H1 (cell line): ENCODE measurements around the gene IL18BP.

Experiments used
- CBX5 ChIP-seq: fragments of 300-800, 300-1000 bp; sonication (generic); IDR thresholded peaks from 2 replicates; pipeline ENCODE4 v1.7.1; 2016; ENCODE audit warnings: antibody characterized with exemption, low read length, low read depth
- CTCF ChIP-seq, 3 experiments: IDR thresholded peaks; 1 replicate in 2 of 3; 2 replicates in 1 of 3; pipeline versions ENCODE4 v1.5.1 to v1.6.1; 2011; ENCODE audit warnings: low read length in 3 of 3, mild to moderate bottlenecking in 3 of 3, inconsistent platforms in 2 of 3, low read depth in 1 of 3, moderate library complexity in 1 of 3; ENCODE audit not compliant: insufficient read depth in 1 of 3; ENCODE audit errors: control extremely low read depth in 1 of 3
- EGR1 ChIP-seq: IDR thresholded peaks from 2 replicates; pipeline ENCODE4 v1.6.1; 2011; ENCODE audit warnings: low read depth, low read length, borderline replicate concordance
- NRF1 ChIP-seq: IDR thresholded peaks from 2 replicates; pipeline ENCODE4 v1.6.1; 2011; ENCODE audit warnings: mild to moderate bottlenecking, low read depth, low read length, improper control_type of control experiment
- POLR2AphosphoS5 ChIP-seq: IDR thresholded peaks from 2 replicates; pipeline ENCODE4 v1.6.1; 2011; ENCODE audit warnings: low read depth, low read length
- SUZ12 ChIP-seq: fragments of 200-600 bp; sonication (generic); IDR thresholded peaks from 2 replicates; pipeline ENCODE4 v1.6.1; 2012; ENCODE audit warnings: mild to moderate bottlenecking, inconsistent platforms, low read length, moderate library complexity, mixed read lengths
- ZNF274 ChIP-seq: IDR thresholded peaks from 2 replicates; pipeline ENCODE4 v1.7.0; 2012; ENCODE audit warnings: low read length, borderline replicate concordance; ENCODE audit errors: extremely low read depth

GRCh38 chr11:71990701-71991100, 8.0 kb upstream of the IL18BP start:
- TF ChIP-seq CTCF (IDR thresholded peaks at IDR 0.05; ENCODE audit: control extremely low read depth in 1 of 3, insufficient read depth in 1 of 3, low read depth in 1 of 3, low read length in 3 of 3) = no peak
- no peak for TF ChIP-seq POLR2AphosphoS5
- no peak for TF ChIP-seq NRF1
- no peak for TF ChIP-seq EGR1
- no peak for TF ChIP-seq ZNF274
- no peak for TF ChIP-seq SUZ12
- no peak for TF ChIP-seq CBX5
